ENCODE measurements around the gene SCNN1G.
"Not testable (repeated sequence)": the region's sequence is repeated elsewhere in the genome, so short reads cannot be mapped to it uniquely, and the experiment has no call there.

The SCNN1G gene

GRCh38 chr16:23209606-23210005, 27.1 kb downstream of the SCNN1G start:
- no peak for DNase-seq

DNA sequence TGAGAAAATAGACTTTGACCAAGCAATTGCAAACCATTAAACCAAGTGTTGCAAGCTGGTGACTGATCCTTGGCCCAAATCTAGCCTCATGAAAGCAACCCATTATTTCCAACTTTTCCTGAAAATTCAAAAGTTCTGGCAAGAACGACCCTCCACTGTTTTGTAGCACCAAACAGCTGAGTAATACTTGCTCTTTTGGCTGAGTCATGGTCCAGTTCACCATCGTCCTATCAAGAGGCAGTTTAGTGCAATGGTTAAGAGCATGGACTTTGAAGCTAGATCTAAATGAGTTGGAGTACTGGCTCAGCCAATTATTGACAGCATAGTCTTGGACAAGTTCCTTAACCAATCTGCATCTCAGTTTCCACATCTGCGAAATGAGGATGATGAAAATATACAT, 31.3 kb downstream of the SCNN1G start:
- DNase-seq, result no peak

GRCh38 chr16:23214796-23215195, 32.3 kb downstream of the SCNN1G start:
- DNase-seq, result no peak

GRCh38 chr16:23215435-23215834, 32.9 kb downstream of the SCNN1G start:
- no peak for DNase-seq

GRCh38 chr16:23216658-23217246, 34.2 kb downstream of the SCNN1G start:
- DNase-seq, result no peak

DNA sequence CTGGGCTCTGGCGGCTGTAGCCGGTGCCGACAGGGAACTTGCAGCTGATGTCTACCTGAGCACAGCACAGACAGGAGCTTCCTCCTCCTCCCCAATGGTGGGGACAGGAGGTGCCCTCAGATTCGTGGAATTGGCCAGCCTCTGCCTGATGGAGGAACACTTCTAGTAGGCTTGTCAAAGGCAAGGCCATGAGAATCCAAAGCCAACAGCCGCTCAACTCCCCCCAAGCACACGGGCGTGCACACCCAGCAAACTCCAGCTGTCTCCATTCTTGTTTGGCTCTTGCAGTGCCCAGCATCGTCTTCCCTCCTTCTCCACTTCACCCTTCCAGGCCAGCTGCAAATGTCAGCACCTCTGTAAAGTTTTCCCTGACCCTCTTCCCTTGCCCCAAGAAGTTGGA, 35.1 kb downstream of the SCNN1G start:
- DNase-seq, result no peak

DNA sequence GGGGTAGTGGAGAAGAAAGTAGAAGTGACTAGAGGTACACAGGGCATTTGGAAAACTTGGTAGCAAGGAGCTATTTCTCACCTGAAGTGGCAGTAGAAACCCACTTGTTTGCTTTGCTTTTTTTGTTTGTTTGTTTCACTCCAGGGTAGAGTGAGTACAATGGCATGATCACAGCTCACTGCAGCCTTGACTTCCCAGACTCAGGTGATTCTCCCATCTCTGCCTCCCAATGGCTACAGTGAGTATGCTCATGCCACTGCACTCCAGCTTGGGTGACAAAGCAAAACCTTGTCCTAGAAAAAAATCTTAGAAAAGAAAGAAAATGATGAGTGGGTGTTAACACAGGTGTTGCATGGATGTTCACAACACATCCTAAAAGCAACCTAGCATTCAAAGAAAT, 40.4 kb downstream of the SCNN1G start:
- no peak for DNase-seq

GRCh38 chr16:23223368-23223767, 40.8 kb downstream of the SCNN1G start:
- no peak for DNase-seq

GRCh38 chr16:23225109-23225508, 42.6 kb downstream of the SCNN1G start:
- no peak for DNase-seq

DNA sequence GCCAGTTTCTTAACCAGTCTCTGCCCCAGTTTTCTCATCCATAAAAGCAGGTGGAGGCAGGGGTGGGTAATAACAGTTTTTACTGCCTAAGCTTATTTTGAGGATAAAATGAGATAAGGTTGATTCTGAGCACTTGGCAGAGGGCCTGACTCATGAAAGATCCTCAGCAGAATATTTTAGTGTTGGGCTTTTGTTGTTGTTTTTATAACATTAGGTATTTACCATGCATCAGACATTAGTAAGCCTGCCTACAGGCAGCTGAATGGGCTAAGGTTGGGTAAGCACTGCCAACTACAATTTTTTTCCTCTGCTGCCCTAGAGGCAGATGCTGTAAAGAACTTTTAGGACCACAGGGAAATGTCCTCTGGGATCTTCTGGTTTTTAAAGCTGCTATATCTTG, 43.1 kb downstream of the SCNN1G start:
- DNase-seq, result no peak

- no peak for DNase-seq
These were observed 45.0 kb downstream of the SCNN1G start for GRCh38 chr16:23227529-23227928.

- DNase-seq, result no peak
These were observed 47.2 kb downstream of the SCNN1G start for GRCh38 chr16:23229714-23230113.

DNA sequence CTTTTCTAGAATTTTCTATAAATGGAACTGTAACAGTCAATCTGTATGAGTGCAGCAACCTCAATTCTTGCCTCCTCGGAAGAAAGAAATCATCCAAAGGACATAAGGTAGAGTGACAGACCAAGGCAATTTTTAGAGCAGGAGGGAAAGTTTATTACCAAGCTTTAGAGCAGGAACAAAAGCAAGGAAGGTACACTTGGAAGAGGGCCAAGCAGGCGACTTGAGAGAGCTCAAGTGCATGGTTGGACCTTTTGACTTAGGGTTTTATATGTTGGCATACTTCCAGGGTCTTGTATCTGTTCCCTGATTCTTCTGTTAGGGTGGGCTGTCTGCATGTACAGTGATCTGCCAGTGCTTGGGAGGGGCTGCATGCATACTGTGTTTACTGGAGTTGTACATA, 50.3 kb downstream of the SCNN1G start:
- DNase-seq, result no peak

DNA sequence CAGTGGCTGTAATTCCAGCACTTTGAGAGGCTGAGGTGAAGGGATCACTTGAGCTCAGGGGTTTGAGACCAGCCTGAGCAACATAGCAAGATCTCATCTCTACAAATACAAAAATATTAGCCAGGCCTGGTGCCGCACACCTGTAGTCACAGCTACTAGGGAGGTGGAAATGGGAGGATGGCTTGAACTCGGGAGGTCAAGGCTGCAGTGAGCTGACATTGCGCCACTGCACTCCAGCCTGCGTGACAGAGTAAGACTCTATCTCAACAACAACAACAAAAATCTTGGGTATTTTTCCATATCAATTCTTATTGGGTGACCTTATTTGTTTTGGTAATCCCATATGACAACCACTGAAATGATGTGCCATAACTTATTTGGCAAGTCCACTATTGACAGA, 52.6 kb downstream of the SCNN1G start:
- DNase-seq, result no peak

DNA sequence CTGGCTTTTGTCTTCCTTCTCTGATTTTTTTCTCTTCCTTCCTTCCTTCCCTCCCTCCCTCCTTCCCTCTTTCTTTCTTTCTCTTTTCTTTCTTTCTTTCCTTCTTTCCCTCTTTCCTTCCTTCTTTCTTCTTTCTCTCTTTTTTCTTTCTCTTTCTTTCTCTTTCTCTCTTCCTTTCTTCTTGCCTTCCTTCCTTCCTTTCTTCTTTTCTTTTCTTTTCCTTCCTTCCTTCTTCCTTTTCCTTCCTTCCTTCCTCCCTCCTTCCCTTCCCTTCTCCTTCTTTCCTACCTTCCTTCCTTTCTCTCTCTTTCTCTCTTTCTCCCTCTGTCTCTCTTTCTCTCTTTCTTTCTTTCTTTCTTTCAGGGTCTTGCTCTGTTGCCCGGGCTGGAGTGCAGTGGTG, 54.4 kb downstream of the SCNN1G start:
- DNase-seq, result no peak

DNA sequence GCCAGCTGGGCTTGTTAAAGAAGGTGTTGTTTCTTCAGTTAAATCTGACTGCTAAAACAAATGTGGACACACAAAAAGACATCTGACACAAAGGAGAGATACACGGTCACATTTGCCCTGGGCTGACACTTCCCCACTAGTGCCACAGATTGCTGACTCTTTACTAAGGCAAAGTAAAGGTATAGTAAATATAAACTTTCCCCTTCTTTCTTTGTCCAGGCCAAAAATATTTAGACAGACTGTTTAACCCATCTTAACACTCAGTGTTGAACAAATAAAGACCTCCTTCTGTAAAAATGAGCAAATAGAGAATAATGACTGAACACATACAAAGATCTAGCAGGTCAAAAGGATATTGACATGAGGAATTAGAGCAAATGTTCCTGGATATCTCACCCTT, 58.4 kb downstream of the SCNN1G start:
- DNase-seq, result no peak

DNA sequence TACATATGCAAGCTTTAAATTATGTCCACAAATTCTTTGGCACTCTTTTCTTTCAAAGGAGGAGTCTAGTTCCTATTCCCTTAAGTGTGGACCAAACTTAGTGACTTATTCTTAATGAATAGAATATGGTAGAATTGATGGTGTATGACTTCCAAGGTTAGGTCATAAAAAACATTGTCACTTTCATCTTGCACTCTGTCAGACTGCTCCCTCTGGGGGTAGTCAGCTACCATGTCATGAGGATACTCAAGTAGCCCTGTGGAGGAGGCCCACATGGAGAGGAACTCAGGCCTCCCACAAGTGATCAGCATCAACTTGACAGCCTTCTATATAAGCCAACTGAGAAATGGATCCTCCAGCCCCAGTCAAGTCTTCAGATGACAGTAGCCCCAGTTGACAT, 61.6 kb downstream of the SCNN1G start:
- no peak for DNase-seq

DNA sequence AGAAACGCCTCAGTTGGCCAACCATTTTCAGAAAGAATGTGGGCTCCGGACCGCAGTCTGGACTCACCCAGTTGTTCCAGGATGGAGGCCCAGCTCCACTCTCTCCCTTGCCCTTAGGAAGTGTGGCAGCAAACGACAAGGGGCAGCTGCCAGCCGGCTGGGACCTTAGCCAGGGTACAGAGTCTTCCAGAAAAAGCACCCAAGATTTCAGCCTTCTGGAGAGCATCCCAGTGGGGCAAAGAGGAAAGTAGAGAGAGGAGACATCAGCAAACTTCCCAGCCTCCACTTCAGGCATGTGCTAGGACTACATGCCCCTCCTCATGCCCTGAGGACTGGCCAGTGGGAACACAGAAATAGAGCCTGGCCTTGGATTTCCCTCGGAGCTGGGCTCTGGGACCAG, 62.7 kb downstream of the SCNN1G start:
- DNase-seq, result no peak

DNA sequence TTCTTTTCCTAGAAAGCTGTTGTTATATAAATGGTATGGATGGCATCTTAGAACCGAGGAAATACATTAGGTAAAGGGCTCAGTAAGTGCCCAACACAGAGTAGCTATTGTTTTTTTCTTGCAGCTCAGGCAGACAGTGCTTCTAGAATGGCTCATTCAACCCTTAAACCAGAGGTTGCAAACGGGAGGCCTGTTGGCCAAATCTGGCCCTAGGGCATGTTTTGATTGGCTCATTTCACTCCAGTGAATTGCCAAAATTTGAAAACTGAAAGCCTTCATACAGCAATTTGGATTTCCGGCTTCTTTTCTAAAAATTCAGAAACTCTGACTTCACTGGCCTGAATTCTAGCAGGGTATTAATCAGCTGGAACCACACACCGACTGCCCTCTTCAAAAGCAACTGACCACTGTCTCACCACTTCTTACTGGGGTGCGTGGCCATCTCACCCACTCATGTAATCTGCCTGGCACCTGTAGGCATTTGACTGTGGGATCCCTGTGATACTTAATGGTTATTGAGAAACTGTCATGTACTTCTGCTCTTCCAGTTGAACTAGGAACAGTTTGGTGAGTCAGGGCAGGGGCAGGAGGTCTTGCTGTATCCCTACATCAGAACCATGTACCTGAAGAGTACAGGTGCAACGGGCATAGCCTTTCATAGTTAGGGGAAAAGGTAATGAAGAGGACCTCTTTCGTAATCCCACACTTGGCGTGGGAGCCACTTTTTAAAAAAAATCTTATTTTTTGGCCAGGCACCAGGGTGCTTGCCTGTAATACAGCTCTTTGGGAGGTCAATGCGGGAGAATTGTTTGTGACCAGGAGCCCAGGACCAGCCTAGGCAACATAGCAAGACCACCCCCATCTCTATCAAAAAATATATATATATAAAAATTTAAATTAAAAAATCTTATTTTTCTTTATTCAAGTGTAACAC, 66.0 kb downstream of the SCNN1G start:
- no peak for DNase-seq

- DNase-seq, result no peak
These were observed 67.3 kb downstream of the SCNN1G start for GRCh38 chr16:23249830-23250229.

DNA sequence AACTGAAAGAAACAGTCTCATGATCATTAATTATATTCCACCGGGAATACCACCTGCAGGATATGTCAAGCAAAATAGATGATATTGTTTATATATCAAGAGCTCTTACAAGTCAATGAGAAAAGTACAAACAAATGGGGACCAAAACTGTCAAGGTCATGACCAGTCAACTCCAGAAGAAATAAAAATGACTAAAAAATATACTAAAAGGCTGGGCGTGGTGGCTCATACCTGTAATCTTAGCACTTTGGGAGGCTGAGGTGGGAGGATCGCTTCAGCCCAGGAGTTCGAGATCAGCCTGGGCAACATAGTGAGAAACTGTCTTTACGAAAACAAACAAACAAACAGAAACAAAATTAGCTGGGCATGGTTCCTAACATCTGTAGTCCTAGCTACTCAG, 69.8 kb downstream of the SCNN1G start:
- DNase-seq, result no peak

DNA sequence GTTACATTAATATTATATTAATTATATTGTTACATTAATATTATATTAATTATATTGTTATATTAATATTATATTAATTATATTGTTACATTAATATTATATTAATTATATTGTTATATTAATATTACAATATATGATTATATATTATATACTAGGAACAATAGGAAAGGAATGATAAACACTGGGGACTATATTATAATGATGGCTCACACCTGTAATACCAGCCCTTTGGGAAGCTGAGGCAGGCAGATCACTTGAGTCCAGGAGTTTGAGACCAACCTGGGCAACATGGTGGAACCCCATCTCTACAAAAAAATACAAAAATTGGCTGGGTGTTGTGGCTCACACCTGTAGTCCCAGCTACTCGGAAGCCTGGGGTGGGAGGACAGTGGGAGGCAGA, 71.1 kb downstream of the SCNN1G start:
- DNase-seq, result not testable (repeated sequence)

DNA sequence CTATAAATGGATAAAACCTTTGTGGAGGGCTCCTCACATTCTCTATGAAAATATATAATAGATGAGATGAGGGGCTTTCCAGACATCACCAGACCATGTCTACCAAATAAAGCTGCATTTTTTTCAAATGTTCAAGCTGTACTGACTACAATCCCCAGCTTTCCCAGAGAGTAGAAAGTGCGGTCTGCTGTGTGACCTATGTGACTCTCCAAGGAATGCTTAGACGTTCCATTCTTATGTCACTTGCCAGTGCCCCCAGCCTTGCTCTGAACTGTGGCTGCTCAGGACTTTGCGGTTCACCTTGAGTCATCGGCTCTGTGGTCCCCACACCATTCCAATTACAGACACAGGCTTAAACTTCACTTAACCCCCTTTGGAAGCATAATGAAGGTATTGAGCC, 71.8 kb downstream of the SCNN1G start:
- DNase-seq, result peak; percentile 71

DNA sequence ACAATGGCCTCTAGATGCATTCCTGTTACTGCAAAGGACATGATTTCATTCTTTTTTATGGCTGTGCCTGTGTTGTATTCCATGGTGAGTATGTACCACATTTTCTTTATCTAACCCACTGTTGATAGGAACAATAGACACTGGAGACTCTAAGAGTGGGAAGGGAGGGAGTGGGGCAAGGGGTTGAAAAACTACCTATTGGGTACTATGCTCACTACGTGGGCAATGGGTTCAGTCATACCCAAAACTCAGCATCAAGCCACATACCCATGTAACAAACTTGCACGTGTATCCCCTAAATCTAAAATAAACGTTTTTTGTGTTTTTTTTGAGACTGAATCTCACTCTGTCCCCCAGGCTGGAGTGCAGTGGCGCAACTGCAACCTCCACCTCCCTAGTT, 72.5 kb downstream of the SCNN1G start:
- no peak for DNase-seq

DNA sequence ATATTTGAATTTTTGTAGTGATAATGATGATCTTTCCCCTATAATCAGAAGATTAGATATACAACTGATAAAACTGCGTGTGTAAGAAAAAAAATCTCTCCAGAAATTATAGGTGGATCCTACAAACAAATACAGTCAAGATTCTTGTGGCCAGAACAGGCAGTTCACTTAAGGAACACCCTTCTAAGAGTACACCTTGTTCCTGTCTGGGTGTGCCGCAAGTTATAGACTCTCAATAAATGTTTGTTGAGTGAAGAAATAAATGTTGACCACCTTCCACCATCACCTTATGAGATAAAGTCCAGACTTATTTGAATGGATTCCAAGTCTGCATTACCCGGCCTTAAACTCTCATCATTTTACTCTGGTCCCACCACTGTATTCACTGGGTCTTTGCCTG, 73.9 kb downstream of the SCNN1G start:
- no peak for DNase-seq

Data from fibroblast of skin of right biceps (primary cell).